ENCODE data around the gene TMED1. TPM values are rescaled to one million over a fixed set of nuclear protein-coding genes. Genes with fewer than 3 reads are reported as not detected.

Gene TMED1
- total RNA-seq, 1 experiment from 2014 or later = 26.3 TPM

- TF ChIP-seq, protein P1, sequence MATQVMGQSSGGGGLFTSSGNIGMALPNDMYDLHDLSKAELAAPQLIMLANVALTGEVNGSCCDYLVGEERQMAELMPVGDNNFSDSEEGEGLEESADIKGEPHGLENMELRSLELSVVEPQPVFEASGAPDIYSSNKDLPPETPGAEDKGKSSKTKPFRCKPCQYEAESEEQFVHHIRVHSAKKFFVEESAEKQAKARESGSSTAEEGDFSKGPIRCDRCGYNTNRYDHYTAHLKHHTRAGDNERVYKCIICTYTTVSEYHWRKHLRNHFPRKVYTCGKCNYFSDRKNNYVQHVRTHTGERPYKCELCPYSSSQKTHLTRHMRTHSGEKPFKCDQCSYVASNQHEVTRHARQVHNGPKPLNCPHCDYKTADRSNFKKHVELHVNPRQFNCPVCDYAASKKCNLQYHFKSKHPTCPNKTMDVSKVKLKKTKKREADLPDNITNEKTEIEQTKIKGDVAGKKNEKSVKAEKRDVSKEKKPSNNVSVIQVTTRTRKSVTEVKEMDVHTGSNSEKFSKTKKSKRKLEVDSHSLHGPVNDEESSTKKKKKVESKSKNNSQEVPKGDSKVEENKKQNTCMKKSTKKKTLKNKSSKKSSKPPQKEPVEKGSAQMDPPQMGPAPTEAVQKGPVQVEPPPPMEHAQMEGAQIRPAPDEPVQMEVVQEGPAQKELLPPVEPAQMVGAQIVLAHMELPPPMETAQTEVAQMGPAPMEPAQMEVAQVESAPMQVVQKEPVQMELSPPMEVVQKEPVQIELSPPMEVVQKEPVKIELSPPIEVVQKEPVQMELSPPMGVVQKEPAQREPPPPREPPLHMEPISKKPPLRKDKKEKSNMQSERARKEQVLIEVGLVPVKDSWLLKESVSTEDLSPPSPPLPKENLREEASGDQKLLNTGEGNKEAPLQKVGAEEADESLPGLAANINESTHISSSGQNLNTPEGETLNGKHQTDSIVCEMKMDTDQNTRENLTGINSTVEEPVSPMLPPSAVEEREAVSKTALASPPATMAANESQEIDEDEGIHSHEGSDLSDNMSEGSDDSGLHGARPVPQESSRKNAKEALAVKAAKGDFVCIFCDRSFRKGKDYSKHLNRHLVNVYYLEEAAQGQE (IDR thresholded peaks at IDR 0.05; ENCODE audit: low read depth) = no peak
- no peak for TF ChIP-seq ELF1 (IDR thresholded peaks at IDR 0.05; ENCODE audit: borderline replicate concordance, low read depth)
- no peak for TF ChIP-seq SIN3A (IDR thresholded peaks at IDR 0.05; ENCODE audit: low read depth)
- no peak for TF ChIP-seq SP1 (IDR thresholded peaks at IDR 0.05; ENCODE audit: low read depth)
- TF ChIP-seq CEBPB (IDR thresholded peaks at IDR 0.05; ENCODE audit: low read depth) = no peak
- no peak for TF ChIP-seq POLR2A (IDR thresholded peaks at IDR 0.05; ENCODE audit: borderline replicate concordance, extremely low read depth, insufficient read depth, insufficient read length)
Measured at GRCh38 chr19:10826846-10827245, 9.2 kb downstream of the TMED1 start (continued).

DNA sequence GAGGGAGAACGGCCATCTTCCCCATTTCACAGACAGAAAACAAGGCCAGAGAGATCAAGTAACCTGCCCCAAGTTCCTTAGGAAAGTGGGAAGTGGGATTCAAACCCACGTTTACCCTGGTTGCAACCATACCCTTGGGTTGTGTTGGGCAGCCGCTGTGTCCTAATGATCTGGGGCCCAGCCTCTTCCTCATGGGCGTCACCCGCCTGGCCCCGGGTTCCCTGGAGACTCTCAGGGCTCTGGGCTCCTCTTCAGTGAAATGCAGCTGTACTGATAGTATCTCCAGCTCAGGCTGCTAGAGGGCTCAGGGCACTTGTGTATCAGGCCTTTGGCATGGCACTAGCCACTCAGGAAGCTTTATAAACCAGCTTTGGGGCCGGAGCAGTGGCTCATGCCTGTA, 9.8 kb downstream of the TMED1 start:
- H3K9me2 ChIP-seq (ENCODE audit: insufficient read depth) = no peaks in the 10 kb centered on the region
- H4K20me1 ChIP-seq (ENCODE audit: insufficient read depth) = no peaks in the 10 kb centered on the region
- H3K9me3 ChIP-seq (ENCODE audit: control insufficient read depth in 1 of 2, insufficient read depth in 1 of 2, low read depth in 1 of 2, low read length in 2 of 2) = no peaks in the 10 kb centered on the region
- CTCF ChIA-PET = interaction anchor here (1.0 kb wide), 1 partner anchor 10 kb away, joined by 3 read pairs; the partner anchor contains the start of gene TMED1
- TF ChIP-seq EZH2phosphoT487 (IDR thresholded peaks at IDR 0.05; ENCODE audit: borderline replicate concordance) (no peak), POLR2A (IDR thresholded peaks at IDR 0.05; ENCODE audit: borderline replicate concordance, extremely low read depth, insufficient read depth, insufficient read length) (no peak), FOSL1 (IDR thresholded peaks at IDR 0.05; ENCODE audit: low read depth) (no peak), SP1 (IDR thresholded peaks at IDR 0.05; ENCODE audit: low read depth) (no peak), RAD21 (IDR thresholded peaks at IDR 0.05; ENCODE audit: low read depth) (no peak), JUND (IDR thresholded peaks at IDR 0.05) (no peak), CBX3 (IDR thresholded peaks at IDR 0.05; ENCODE audit: low read depth) (no peak), SRF (IDR thresholded peaks at IDR 0.05; ENCODE audit: low read depth) (no peak), EZH2 (IDR thresholded peaks at IDR 0.05) (no peak), ZFX (IDR thresholded peaks at IDR 0.05) (no peak), SIN3A (IDR thresholded peaks at IDR 0.05; ENCODE audit: low read depth) (no peak), YY1 (IDR thresholded peaks at IDR 0.05; ENCODE audit: extremely low read depth, insufficient replicate concordance, low read depth, low read length) (no peak)
- TF ChIP-seq, protein P2, sequence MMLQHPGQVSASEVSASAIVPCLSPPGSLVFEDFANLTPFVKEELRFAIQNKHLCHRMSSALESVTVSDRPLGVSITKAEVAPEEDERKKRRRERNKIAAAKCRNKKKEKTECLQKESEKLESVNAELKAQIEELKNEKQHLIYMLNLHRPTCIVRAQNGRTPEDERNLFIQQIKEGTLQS (IDR thresholded peaks at IDR 0.05) = no peak
- TF ChIP-seq, protein P3, sequence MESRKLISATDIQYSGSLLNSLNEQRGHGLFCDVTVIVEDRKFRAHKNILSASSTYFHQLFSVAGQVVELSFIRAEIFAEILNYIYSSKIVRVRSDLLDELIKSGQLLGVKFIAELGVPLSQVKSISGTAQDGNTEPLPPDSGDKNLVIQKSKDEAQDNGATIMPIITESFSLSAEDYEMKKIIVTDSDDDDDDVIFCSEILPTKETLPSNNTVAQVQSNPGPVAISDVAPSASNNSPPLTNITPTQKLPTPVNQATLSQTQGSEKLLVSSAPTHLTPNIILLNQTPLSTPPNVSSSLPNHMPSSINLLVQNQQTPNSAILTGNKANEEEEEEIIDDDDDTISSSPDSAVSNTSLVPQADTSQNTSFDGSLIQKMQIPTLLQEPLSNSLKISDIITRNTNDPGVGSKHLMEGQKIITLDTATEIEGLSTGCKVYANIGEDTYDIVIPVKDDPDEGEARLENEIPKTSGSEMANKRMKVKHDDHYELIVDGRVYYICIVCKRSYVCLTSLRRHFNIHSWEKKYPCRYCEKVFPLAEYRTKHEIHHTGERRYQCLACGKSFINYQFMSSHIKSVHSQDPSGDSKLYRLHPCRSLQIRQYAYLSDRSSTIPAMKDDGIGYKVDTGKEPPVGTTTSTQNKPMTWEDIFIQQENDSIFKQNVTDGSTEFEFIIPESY (IDR thresholded peaks at IDR 0.05; ENCODE audit: extremely low read depth, insufficient replicate concordance, low read length) = no peak
- TF ChIP-seq, protein P4, sequence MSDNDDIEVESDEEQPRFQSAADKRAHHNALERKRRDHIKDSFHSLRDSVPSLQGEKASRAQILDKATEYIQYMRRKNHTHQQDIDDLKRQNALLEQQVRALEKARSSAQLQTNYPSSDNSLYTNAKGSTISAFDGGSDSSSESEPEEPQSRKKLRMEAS (IDR thresholded peaks at IDR 0.05) = no peak
- no peak overlapping the region for H3K9ac ChIP-seq (ENCODE audit: low read length)
- H3K4me2 ChIP-seq (ENCODE audit: low read length) = no peak overlapping the region
- no TSS peak for BruUV-seq (replicated peaks)
- peaks cover 14 to 29% of the 10 kb centered on the region in 2 experiments for H3K36me3 ChIP-seq (ENCODE audit: control insufficient read depth in 1 of 2, insufficient read depth in 2 of 2, low read length in 2 of 2)
- no peaks in the 10 kb centered on the region for H3K79me2 ChIP-seq (ENCODE audit: insufficient read depth, low read length)
- H3K27me3 ChIP-seq (ENCODE audit: insufficient read depth, low read length) = no peaks in the 10 kb centered on the region
- ATAC-seq (no peak), DNase-seq (ENCODE audit: low read depth, low spot score) (no peak)
- no peaks in the 10 kb centered on the region for H3K4me1 ChIP-seq (ENCODE audit: control insufficient read depth in 1 of 2, insufficient read depth in 2 of 2, low read length in 2 of 2)
- no peak overlapping the region for H3K27ac ChIP-seq (ENCODE audit: low read depth, low read length)
- no peak overlapping the region for H3K4me3 ChIP-seq (replicated peaks in 1 of 2; ENCODE audit: low read depth in 1 of 2, low read length in 2 of 2)
- RAD21 ChIA-PET (ENCODE audit: low non-redundant PET in 1 of 2, low total read pairs in 2 of 2, uncharacterized antibody in 2 of 2, unreplicated experiment in 2 of 2) = no interaction called here
- no peak overlapping the region for H2AFZ ChIP-seq (ENCODE audit: low read depth, low read length, poor library complexity, severe bottlenecking)
- POLR2A ChIA-PET = no interaction called here
- intact Hi-C loops (cut with micrococcal nuclease) = no loop called here
